ENCODE data around the gene ZNF416. TPM values are rescaled to one million over a fixed set of nuclear protein-coding genes. Genes with fewer than 3 reads are reported as not detected.

The ZNF416 gene
- total and polyA plus RNA-seq, 4 donors: 1.7 to 4.6 (median 3.2) TPM

DNA sequence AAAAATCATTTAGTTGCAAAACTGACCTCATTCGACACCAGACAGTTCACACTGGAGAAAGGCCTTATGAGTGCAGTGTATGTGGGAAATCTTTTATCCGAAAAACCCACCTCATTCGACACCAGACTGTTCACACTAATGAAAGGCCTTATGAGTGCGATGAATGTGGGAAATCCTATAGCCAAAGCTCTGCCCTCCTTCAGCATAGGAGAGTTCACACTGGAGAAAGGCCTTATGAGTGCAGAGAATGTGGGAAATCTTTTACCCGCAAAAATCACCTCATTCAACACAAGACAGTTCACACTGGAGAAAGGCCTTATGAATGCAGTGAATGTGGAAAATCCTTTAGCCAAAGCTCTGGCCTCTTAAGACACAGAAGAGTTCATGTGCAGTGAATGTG is 28.2 kb upstream of the ZNF416 start:
- H3K36me3 ChIP-seq (ENCODE audit: control insufficient read depth in 4 of 4, insufficient read depth in 4 of 4, low read length in 4 of 4): peaks cover 26 to 62% (median 32%) of the 10 kb centered on the region in 4 donors
- H3K27me3 ChIP-seq (ENCODE audit: control insufficient read depth in 3 of 3, insufficient read depth in 3 of 3, low read length in 2 of 3): no peaks in the 10 kb centered on the region
- H3K4me3 ChIP-seq: no peak overlapping the region
- 97 to 98% methylated on average over 5 of the region's 5 CpGs for WGBS, 2 donors
- no peak overlapping the region for H3K27ac ChIP-seq (ENCODE audit: low read depth in 1 of 2, low read length in 1 of 2)
- H3K9me3 ChIP-seq (ENCODE audit: control insufficient read depth in 4 of 4, insufficient read depth in 3 of 4, low read length in 3 of 4): peaks cover 0 to 41% (median 13%) of the 10 kb centered on the region in 4 donors
- ATAC-seq (ENCODE audit: insufficient read depth, low FRiP score): no peak
- H3K9ac ChIP-seq (ENCODE audit: insufficient read depth in 1 of 2, low read length in 2 of 2): no peak overlapping the region
- no peak for DNase-seq
- TF ChIP-seq, protein P1, sequence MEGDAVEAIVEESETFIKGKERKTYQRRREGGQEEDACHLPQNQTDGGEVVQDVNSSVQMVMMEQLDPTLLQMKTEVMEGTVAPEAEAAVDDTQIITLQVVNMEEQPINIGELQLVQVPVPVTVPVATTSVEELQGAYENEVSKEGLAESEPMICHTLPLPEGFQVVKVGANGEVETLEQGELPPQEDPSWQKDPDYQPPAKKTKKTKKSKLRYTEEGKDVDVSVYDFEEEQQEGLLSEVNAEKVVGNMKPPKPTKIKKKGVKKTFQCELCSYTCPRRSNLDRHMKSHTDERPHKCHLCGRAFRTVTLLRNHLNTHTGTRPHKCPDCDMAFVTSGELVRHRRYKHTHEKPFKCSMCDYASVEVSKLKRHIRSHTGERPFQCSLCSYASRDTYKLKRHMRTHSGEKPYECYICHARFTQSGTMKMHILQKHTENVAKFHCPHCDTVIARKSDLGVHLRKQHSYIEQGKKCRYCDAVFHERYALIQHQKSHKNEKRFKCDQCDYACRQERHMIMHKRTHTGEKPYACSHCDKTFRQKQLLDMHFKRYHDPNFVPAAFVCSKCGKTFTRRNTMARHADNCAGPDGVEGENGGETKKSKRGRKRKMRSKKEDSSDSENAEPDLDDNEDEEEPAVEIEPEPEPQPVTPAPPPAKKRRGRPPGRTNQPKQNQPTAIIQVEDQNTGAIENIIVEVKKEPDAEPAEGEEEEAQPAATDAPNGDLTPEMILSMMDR (IDR thresholded peaks at IDR 0.05; ENCODE audit: control extremely low read depth, extremely low read depth): no peak
- H3K4me1 ChIP-seq (ENCODE audit: control insufficient read depth in 5 of 5, insufficient read depth in 5 of 5, low read length in 5 of 5): no peaks in the 10 kb centered on the region

DNA sequence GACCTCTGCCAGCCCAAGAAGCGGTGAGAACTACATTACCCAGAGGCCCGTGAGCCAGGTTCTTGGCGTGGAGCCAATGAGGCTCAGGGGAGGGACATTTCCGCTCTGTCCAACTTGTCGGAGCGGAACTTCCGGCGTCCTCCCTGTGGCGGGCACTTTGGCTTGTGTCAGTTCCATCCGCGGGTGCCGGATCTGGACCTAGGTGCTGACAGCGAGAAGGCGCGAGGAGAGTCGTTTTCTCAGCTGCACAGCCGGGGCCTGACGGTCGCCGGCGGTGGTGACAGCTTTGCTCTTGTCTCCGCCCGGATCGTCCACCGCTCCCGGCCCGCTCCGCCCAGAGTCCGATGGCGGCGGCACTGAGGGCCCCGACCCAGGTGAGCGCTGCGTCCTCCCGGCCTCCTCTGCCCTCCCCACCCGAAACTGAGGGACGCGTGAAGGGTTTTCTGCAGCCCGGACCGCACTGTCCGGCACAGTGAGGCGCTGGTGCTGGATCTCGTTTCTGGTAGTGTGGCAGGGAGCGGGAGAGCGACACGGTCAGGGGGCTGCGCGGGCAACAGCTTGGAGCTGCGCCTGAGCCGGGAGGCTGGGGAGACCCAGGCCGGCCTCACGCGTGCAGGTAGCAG is 21.2 kb upstream of the ZNF416 start, which contains the start of gene ZNF530:
TSS of gene ZNF530 (plus strand) at position 125 of the 623 bp plus-strand sequence. CDS start 4,461 bp downstream, outside the sequence.
- ATAC-seq (ENCODE audit: insufficient read depth, low FRiP score) (peak; percentile 98), DNase-seq (peak; percentile 95 to 98 (median 96))
- peak within 1 kb of the TSS; percentile 5 to 40 for H3K9ac ChIP-seq (ENCODE audit: insufficient read depth in 1 of 2, low read length in 2 of 2)
- TF ChIP-seq, protein P1 (IDR thresholded peaks at IDR 0.05; ENCODE audit: control extremely low read depth, extremely low read depth): no peak
- WGBS, 2 donors: 0 to 1% methylated on average over 53 of the region's 53 CpGs
- peak within 1 kb of the TSS; percentile 80 for H3K4me3 ChIP-seq
- H3K4me1 ChIP-seq (ENCODE audit: control insufficient read depth in 5 of 5, insufficient read depth in 5 of 5, low read length in 5 of 5): peaks cover 0 to 9% (median 7%) of the 10 kb centered on the region in 5 donors
- peaks cover 0 to 18% (median 9%) of the 10 kb centered on the region in 4 donors for H3K9me3 ChIP-seq (ENCODE audit: control insufficient read depth in 4 of 4, insufficient read depth in 3 of 4, low read length in 3 of 4)
- no peaks in the 10 kb centered on the region for H3K27me3 ChIP-seq (ENCODE audit: control insufficient read depth in 3 of 3, insufficient read depth in 3 of 3, low read length in 2 of 3)
- H3K36me3 ChIP-seq (ENCODE audit: control insufficient read depth in 4 of 4, insufficient read depth in 4 of 4, low read length in 4 of 4): peaks cover 7 to 31% (median 12%) of the 10 kb centered on the region in 4 donors
- H3K27ac ChIP-seq (ENCODE audit: low read depth in 1 of 2, low read length in 1 of 2): peak within 1 kb of the TSS in 1 of 2 donors; percentile 82

DNA sequence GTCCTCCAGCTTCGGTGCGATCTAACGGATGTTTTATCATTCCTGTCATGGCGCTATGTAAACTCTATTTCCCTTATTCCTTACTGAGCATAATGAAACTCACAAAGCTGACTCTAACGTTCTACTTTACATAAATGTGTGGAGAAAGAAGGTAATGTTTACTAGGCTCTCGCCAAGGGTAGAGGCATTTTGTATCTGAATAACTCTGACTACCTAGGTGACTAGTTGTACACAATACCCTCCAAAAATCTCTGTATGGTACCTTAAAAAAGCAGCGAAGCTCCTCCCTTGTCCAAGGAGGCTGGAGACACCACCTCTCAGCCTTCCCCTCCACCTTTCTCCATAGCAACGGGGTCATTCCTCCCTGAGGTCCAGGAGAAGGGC is 20.7 kb upstream of the ZNF416 start:
- peak overlapping the region in 1 of 2 donors; percentile 5 for H3K9ac ChIP-seq (ENCODE audit: insufficient read depth in 1 of 2, low read length in 2 of 2)
- H3K36me3 ChIP-seq (ENCODE audit: control insufficient read depth in 4 of 4, insufficient read depth in 4 of 4, low read length in 4 of 4): peaks cover 2 to 28% (median 7%) of the 10 kb centered on the region in 4 donors
- WGBS, 2 donors: 58 to 60% methylated on average over 8 of the region's 8 CpGs
- peak overlapping the region in 1 of 2 donors; percentile 82 for H3K27ac ChIP-seq (ENCODE audit: low read depth in 1 of 2, low read length in 1 of 2)
- no peaks in the 10 kb centered on the region for H3K27me3 ChIP-seq (ENCODE audit: control insufficient read depth in 3 of 3, insufficient read depth in 3 of 3, low read length in 2 of 3)
- H3K4me3 ChIP-seq: peak overlapping the region; percentile 80
- TF ChIP-seq, protein P1 (IDR thresholded peaks at IDR 0.05; ENCODE audit: control extremely low read depth, extremely low read depth): no peak
- DNase-seq (no peak), ATAC-seq (ENCODE audit: insufficient read depth, low FRiP score) (no peak)
- H3K9me3 ChIP-seq (ENCODE audit: control insufficient read depth in 4 of 4, insufficient read depth in 3 of 4, low read length in 3 of 4): peaks cover 0 to 14% (median 7%) of the 10 kb centered on the region in 4 donors
- H3K4me1 ChIP-seq (ENCODE audit: control insufficient read depth in 5 of 5, insufficient read depth in 5 of 5, low read length in 5 of 5): peaks cover 0 to 9% (median 7%) of the 10 kb centered on the region in 5 donors
